GM12878 (cell line): ENCODE results near the gene NPSR1. TPM values are rescaled to one million over a fixed set of nuclear protein-coding genes. Genes with fewer than 3 reads are reported as not detected.

Experiments used
- ATAC-seq: fragments of 200-7000 bp; cut with Tn5 transposase; 3 replicates; pipeline ENCODE4 v1.9.1; 2020; ENCODE audit warnings: mild to moderate bottlenecking, moderate library complexity
- BruUV-seq: library from RNA; stranded (reverse); fragments of 400-500 nt; replicated peaks from 2 replicates; lab custom pipeline; 2021; lab: Mats Ljungman, UMichigan
- CTCF ChIA-PET: fragments of 300-600 bp; sonication (Branson Sonifier 250); formaldehyde crosslinking; extraction: SDS; loops from one replicate; lab custom pipeline; 2021; ENCODE audit warnings: inconsistent platforms; lab: Yijun Ruan, JAX
- POLR2A ChIA-PET: fragments of 350-600 bp; formaldehyde crosslinking; extraction: SDS; loops from one replicate; lab custom pipeline; 2021; ENCODE audit warnings: inconsistent platforms; lab: Charles Lee
- RAD21 ChIA-PET: fragments of 300-600 bp; sonication (Branson Sonifier 250); formaldehyde crosslinking; loops from one replicate; lab custom pipeline; 2023; ENCODE audit warnings: antibody characterized with exemption; ENCODE audit not compliant: unreplicated experiment; lab: Charles Lee
- SMC1A ChIA-PET: fragments of 300-600 bp; sonication (Branson Sonifier 250); formaldehyde crosslinking; loops from one replicate; lab custom pipeline; 2023; ENCODE audit not compliant: unreplicated experiment, uncharacterized antibody; lab: Charles Lee
- DNase-seq: peaks from one replicate; pipeline ENCODE4 v3.0.0-alpha.2; 2011; ENCODE audit warnings: low read depth, low spot score
- FAIRE-seq: peaks from 3 replicates; lab custom pipeline; 2011; peaks lifted over from hg19 to GRCh38; lab: Jason Lieb, UNC
- H2AFZ ChIP-seq: 2 replicates; pipeline ENCODE4 v1.6.0; 2011; ENCODE audit warnings: low read depth, low read length, control low read depth; ENCODE audit not compliant: control insufficient read depth
- H3K27ac ChIP-seq: 2 replicates; pipeline ENCODE4 v1.5.1; 2011; ENCODE audit warnings: control low read depth; ENCODE audit not compliant: control insufficient read depth, insufficient read depth
- H3K27me3 ChIP-seq, 2 experiments: replicated peaks in 1 of 2; 2 replicates each; pipeline versions ENCODE4 v1.6.0 to v1.6.1; 2011; ENCODE audit warnings: low read length in 1 of 2; ENCODE audit not compliant: control insufficient read depth in 2 of 2, insufficient read depth in 2 of 2
- H3K36me3 ChIP-seq, 2 experiments: 2 replicates each; pipeline ENCODE4 v1.5.1; 2011; ENCODE audit warnings: low read length in 1 of 2; ENCODE audit not compliant: control insufficient read depth in 2 of 2, insufficient read depth in 2 of 2
- H3K4me1 ChIP-seq: 2 replicates; pipeline ENCODE4 v1.6.1; 2011; ENCODE audit warnings: mild to moderate bottlenecking, low read length, moderate library complexity, mixed read lengths; ENCODE audit not compliant: control insufficient read depth, insufficient read depth
- H3K4me2 ChIP-seq: 2 replicates; pipeline ENCODE4 v1.6.0; 2011; ENCODE audit warnings: control low read depth; ENCODE audit not compliant: control insufficient read depth, insufficient read depth
- H3K4me3 ChIP-seq: fragments of 200-600 bp; sonication (generic); 2 replicates; pipeline ENCODE4 v1.5.1; 2016
- H3K79me2 ChIP-seq: 2 replicates; pipeline ENCODE4 v1.6.0; 2011; ENCODE audit warnings: low read length; ENCODE audit not compliant: control insufficient read depth, insufficient read depth
- H3K9ac ChIP-seq: 2 replicates; pipeline ENCODE4 v1.8.0; 2011; ENCODE audit warnings: low read length, control low read depth, mixed read lengths; ENCODE audit not compliant: control insufficient read depth, insufficient read depth
- H3K9me3 ChIP-seq: replicated peaks from 3 replicates; pipeline ENCODE4 v1.5.1; 2011; ENCODE audit warnings: mild to moderate bottlenecking, low read length; ENCODE audit not compliant: control insufficient read depth, insufficient read depth
- H4K20me1 ChIP-seq: 2 replicates; pipeline ENCODE4 v1.6.0; 2011; ENCODE audit not compliant: control insufficient read depth, insufficient read depth
- ASH2L ChIP-seq: fragments of 300-600, 200-600 bp; sonication (generic); IDR thresholded peaks from 2 replicates; pipeline ENCODE4 v1.6.1; 2017; ENCODE audit warnings: low read depth, mild to moderate bottlenecking, borderline replicate concordance
- BRCA1 ChIP-seq: IDR thresholded peaks from 2 replicates; pipeline ENCODE4 v1.6.1; 2011; ENCODE audit warnings: low read depth, low read length, improper control_type of control experiment
- DPF2 ChIP-seq: fragments of 450-650 bp; IDR thresholded peaks from 2 replicates; pipeline ENCODE4 v1.6.1; 2017; ENCODE audit warnings: mild to moderate bottlenecking
- KDM1A ChIP-seq: fragments of 200-600 bp; sonication (generic); IDR thresholded peaks from 2 replicates; pipeline ENCODE4 v1.6.1; 2016; ENCODE audit warnings: borderline replicate concordance
- SREBF1 ChIP-seq: IDR thresholded peaks from 2 replicates; pipeline ENCODE4 v1.6.1; 2012; ENCODE audit warnings: mild to moderate bottlenecking, low read length
- SREBF2 ChIP-seq: IDR thresholded peaks from 2 replicates; pipeline ENCODE4 v1.6.1; 2012; ENCODE audit warnings: mild to moderate bottlenecking, low read length
- STAT3 ChIP-seq: IDR thresholded peaks from 2 replicates; pipeline ENCODE4 v1.6.1; 2011; ENCODE audit warnings: low read depth, low read length, improper control_type of control experiment
- TBL1XR1 ChIP-seq: IDR thresholded peaks from 2 replicates; pipeline ENCODE4 v1.6.1; 2012; ENCODE audit warnings: low read depth, low read length, improper control_type of control experiment
- WRNIP1 ChIP-seq: IDR thresholded peaks from 2 replicates; pipeline ENCODE4 v1.6.1; 2011; ENCODE audit warnings: low read depth, low read length, improper control_type of control experiment, borderline replicate concordance
- WGBS: methylation state at CpG from one replicate; pipeline ENCODE4 v1.1.6; 2016; ENCODE audit warnings: low lambda C conversion rate; ENCODE audit not compliant: insufficient replicate concordance, insufficient coverage; ENCODE audit errors: missing lambda C conversion rate; 5-methylcytosine and 5-hydroxymethylcytosine counted together
- in situ Hi-C: fragments of 300-500 bp; cut with MboI; formaldehyde crosslinking; loops from 9 replicates; pipeline ENCODE4 v1.14.3; 2018; ENCODE audit warnings: mixed read lengths
- intact Hi-C: fragments of 100-400 bp; cut with micrococcal nuclease; formaldehyde crosslinking; loops from one replicate; pipeline ENCODE4 v1.14.2; 2022; ENCODE audit not compliant: unreplicated experiment
- polyA plus RNA-seq, 11 experiments: library from polyadenylated mRNA; depleted of rRNA in 4 of 11; unstranded in 6 of 11; stranded (reverse) in 5 of 11; fragments of >200 nt; fragmentation: Nextera tagmentation in 4 of 11; fragmentation: Illumina TruSeq in 1 of 11; extraction: Ambion mirVana in 4 of 11; extraction: Trizol in 1 of 11; gene quantifications; 1 replicate in 1 of 11; 2 replicates in 10 of 11; pipeline versions ENCODE4 v1.2.1 to v1.2.3, GENCODE V29; 2011 to 2016; ENCODE audit warnings: inconsistent platforms in 2 of 11, missing spikeins in 2 of 11, low read depth in 1 of 11
- total RNA-seq, 4 experiments: library from RNA; depleted of rRNA in 3 of 4; stranded (reverse); fragments of >200 nt in 3 of 4; fragmentation: Illumina TruSeq in 1 of 4; extraction: Trizol in 1 of 4; gene quantifications; 2 replicates each; pipeline versions ENCODE4 v1.2.1 to v1.2.3, GENCODE V29; 2013 to 2021
- TF ChIP-seq, protein P1 (sequence below): IDR thresholded peaks from 2 replicates; pipeline ENCODE4 v1.6.1; 2012; ENCODE audit warnings: low read depth, low read length, improper control_type of control experiment
- TF ChIP-seq, protein P2 (sequence below), 3 experiments: IDR thresholded peaks in 2 of 3; conservative IDR thresholded peaks in 1 of 3; 2 replicates each; pipeline ENCODE4 v1.5.1; 2011; ENCODE audit warnings: low read depth in 3 of 3, low read length in 3 of 3, mild to moderate bottlenecking in 3 of 3, control low read depth in 2 of 3, moderate library complexity in 2 of 3, inconsistent platforms in 1 of 3, mixed read lengths in 1 of 3; ENCODE audit not compliant: control insufficient read depth in 2 of 3, insufficient read depth in 1 of 3; ENCODE audit errors: extremely low read depth in 1 of 3
- TF ChIP-seq, protein P3 (sequence below): fragments of 450-650 bp; conservative IDR thresholded peaks from 2 replicates; pipeline ENCODE4 v1.6.1; 2017; ENCODE audit warnings: mild to moderate bottlenecking, moderate library complexity

The NPSR1 gene
- total and polyA plus RNA-seq, 10 of the 15 experiments (the other 5 are each of a cell fraction or from before 2014, with no cell fraction given) = 0.20 TPM; not detected in 9

DNA sequence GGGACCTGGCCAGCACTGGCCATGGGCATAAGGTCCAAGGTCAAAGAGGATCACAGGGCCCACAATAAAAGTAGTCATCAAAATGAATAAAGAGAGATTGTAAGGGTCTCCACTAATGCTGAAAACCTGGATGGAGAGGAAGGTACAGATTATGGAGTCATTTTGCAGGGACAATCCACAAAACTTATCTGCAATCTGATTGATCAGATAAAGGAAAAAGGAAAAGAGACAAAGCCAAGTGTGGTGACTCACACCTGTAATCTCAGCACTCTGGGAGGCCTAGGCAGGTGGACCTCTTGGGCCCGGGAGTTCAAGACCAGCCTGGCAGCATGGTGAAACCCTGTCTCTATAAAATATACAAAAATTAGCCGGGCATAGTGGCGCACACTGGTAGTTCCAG is 174.0 kb downstream of the NPSR1 start:
- no TSS peak for BruUV-seq
- H3K36me3 ChIP-seq = no peaks in the 10 kb centered on the region
- no peak overlapping the region for H3K27ac ChIP-seq
- peaks cover 0 to 1% of the 10 kb centered on the region in 2 experiments; a peak in 1 of 4 replicates for H3K27me3 ChIP-seq
- no peak overlapping the region for H2AFZ ChIP-seq
- FAIRE-seq (no peak), ATAC-seq (no peak), DNase-seq (no peak)
- in situ Hi-C loops = no loop called here
- no peak overlapping the region for H3K4me2 ChIP-seq
- CTCF ChIA-PET = interaction anchor here (0.5 to 1.2 kb wide), 2 partner anchors 96 to 1495 kb away, joined by 3 read pairs; no protein-coding TSS in a partner anchor
- 52% methylated on average over 3 of the region's 3 CpGs for WGBS
- POLR2A ChIA-PET = no interaction called here
- H3K9ac ChIP-seq = no peak overlapping the region
- no peaks in the 10 kb centered on the region for H4K20me1 ChIP-seq
- SMC1A ChIA-PET = no interaction called here
- RAD21 ChIA-PET = interaction anchor here (1.4 kb wide), 1 partner anchor 202 kb away, joined by 4 read pairs; no protein-coding TSS in a partner anchor
- TF ChIP-seq BRCA1 = no peak
- TF ChIP-seq SREBF2 = no peak
- no peak for TF ChIP-seq KDM1A
- TF ChIP-seq DPF2 = no peak
- TF ChIP-seq, all 136 proteins: peak for 0
- H3K4me3 ChIP-seq = no peak overlapping the region
- H3K4me1 ChIP-seq = no peaks in the 10 kb centered on the region
- H3K79me2 ChIP-seq = no peaks in the 10 kb centered on the region
- intact Hi-C loops = no loop called here
- H3K9me3 ChIP-seq = no peaks in the 10 kb centered on the region

DNA sequence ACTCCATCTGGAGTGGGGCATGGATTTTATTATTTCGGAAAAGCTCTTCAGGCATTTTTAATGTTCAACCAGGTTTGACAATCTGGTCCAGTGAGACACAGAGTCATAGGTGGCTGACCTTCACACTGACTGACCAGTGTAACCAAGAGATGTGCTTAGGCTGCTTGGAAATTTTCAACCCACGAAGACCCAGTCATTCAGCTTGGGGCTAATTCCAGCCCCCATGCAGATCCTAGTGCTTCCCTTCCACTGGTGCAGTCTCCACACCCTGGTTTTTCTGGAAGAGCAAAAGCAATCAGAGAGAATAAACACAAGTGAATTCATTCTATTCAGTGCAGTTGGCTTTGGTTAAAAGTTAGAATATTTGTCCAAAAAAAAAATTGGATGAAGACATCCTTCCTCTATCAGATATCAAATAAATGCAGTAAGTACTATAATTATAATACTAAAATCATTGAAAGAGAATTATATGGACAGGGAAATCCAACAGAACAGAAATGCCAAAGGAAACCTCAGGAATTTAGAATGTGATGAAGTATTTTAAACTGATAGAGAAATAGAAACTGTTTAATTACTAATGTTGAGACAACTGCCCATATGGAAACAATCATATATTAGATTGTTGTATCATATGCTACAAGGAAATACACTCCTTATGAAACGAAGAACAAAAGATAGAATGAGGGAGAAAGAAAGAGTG is 178.0 kb downstream of the NPSR1 start:
- in situ Hi-C loops = no loop called here
- Histone ChIP-seq H3K4me2 (no peak overlapping the region), H3K9ac (no peak overlapping the region), H4K20me1 (no peaks in the 10 kb centered on the region), H3K9me3 (no peaks in the 10 kb centered on the region), H3K36me3 (no peaks in the 10 kb centered on the region), H3K4me1 (no peaks in the 10 kb centered on the region), H2AFZ (no peak overlapping the region), H3K79me2 (no peaks in the 10 kb centered on the region), H3K4me3 (no peak overlapping the region), H3K27me3 (no peaks in the 10 kb centered on the region), H3K27ac (no peak overlapping the region)
- SMC1A ChIA-PET = interaction anchor here (0.5 kb wide), 1 partner anchor 443 kb away, joined by 3 read pairs; no protein-coding TSS in a partner anchor
- CTCF ChIA-PET = interaction anchor here (1.0 to 1.5 kb wide), 3 partner anchors 9 to 156 kb away, joined by 3 to 5 read pairs (median 4); no protein-coding TSS in a partner anchor
- ATAC-seq = no peak
- RAD21 ChIA-PET = no interaction called here
- intact Hi-C loops = no loop called here
- POLR2A ChIA-PET = no interaction called here
- WGBS = 4% methylated on average over 3 of the region's 3 CpGs
- FAIRE-seq = no peak
- BruUV-seq = no TSS peak
- DNase-seq = no peak
- TF ChIP-seq SREBF1 (no peak), WRNIP1 (no peak), ASH2L (no peak), TBL1XR1 (no peak), STAT3 (no peak)
- TF ChIP-seq, protein P1, sequence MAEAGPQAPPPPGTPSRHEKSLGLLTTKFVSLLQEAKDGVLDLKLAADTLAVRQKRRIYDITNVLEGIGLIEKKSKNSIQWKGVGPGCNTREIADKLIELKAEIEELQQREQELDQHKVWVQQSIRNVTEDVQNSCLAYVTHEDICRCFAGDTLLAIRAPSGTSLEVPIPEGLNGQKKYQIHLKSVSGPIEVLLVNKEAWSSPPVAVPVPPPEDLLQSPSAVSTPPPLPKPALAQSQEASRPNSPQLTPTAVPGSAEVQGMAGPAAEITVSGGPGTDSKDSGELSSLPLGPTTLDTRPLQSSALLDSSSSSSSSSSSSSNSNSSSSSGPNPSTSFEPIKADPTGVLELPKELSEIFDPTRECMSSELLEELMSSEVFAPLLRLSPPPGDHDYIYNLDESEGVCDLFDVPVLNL = no peak
- TF ChIP-seq, protein P2, sequence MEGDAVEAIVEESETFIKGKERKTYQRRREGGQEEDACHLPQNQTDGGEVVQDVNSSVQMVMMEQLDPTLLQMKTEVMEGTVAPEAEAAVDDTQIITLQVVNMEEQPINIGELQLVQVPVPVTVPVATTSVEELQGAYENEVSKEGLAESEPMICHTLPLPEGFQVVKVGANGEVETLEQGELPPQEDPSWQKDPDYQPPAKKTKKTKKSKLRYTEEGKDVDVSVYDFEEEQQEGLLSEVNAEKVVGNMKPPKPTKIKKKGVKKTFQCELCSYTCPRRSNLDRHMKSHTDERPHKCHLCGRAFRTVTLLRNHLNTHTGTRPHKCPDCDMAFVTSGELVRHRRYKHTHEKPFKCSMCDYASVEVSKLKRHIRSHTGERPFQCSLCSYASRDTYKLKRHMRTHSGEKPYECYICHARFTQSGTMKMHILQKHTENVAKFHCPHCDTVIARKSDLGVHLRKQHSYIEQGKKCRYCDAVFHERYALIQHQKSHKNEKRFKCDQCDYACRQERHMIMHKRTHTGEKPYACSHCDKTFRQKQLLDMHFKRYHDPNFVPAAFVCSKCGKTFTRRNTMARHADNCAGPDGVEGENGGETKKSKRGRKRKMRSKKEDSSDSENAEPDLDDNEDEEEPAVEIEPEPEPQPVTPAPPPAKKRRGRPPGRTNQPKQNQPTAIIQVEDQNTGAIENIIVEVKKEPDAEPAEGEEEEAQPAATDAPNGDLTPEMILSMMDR (IDR thresholded peaks at IDR 0.05 in 2 of 3, conservative IDR thresholded peaks at IDR 0.05 in 1 of 3; ENCODE audit: control insufficient read depth in 2 of 3, extremely low read depth in 1 of 3, insufficient read depth in 1 of 3, low read depth in 3 of 3, low read length in 3 of 3) = no peak
- TF ChIP-seq, protein P3, sequence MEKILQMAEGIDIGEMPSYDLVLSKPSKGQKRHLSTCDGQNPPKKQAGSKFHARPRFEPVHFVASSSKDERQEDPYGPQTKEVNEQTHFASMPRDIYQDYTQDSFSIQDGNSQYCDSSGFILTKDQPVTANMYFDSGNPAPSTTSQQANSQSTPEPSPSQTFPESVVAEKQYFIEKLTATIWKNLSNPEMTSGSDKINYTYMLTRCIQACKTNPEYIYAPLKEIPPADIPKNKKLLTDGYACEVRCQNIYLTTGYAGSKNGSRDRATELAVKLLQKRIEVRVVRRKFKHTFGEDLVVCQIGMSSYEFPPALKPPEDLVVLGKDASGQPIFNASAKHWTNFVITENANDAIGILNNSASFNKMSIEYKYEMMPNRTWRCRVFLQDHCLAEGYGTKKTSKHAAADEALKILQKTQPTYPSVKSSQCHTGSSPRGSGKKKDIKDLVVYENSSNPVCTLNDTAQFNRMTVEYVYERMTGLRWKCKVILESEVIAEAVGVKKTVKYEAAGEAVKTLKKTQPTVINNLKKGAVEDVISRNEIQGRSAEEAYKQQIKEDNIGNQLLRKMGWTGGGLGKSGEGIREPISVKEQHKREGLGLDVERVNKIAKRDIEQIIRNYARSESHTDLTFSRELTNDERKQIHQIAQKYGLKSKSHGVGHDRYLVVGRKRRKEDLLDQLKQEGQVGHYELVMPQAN = no peak
